ENCODE measurements around the gene LSM2. TPM values are rescaled to one million over a fixed set of nuclear protein-coding genes. Genes with fewer than 3 reads are reported as not detected.

The LSM2 gene
- total and polyA plus RNA-seq, 9 of the 15 experiments (the other 6 are each of a cell fraction or from before 2014, with no cell fraction given): 154 to 407 (median 223) TPM

GRCh38 chr6:31827286-31828079, 20.7 kb upstream of the LSM2 start, which contains the start of gene HSPA1B (continued):
- TF ChIP-seq FOXJ2 (tag; IDR thresholded peaks at IDR 0.05) (no peak), CREB3L1 (IDR thresholded peaks at IDR 0.05; ENCODE audit: borderline replicate concordance, low read depth) (no peak), ESRRA (IDR thresholded peaks at IDR 0.05; ENCODE audit: borderline replicate concordance, low read depth) (no peak), ZBTB9 (CRISPR knock-in tag; IDR thresholded peaks at IDR 0.05) (peak; percentile 96), RFX5 (IDR thresholded peaks at IDR 0.05; ENCODE audit: low read depth, low read length) (peak; percentile 67; the same call in 1 of the 2 replicates), VEZF1 (CRISPR knock-in tag; IDR thresholded peaks at IDR 0.05) (no peak), ZFX (CRISPR knock-in tag; IDR thresholded peaks at IDR 0.05) (no peak), NR2F6 (CRISPR knock-in tag; IDR thresholded peaks at IDR 0.05) (peak; percentile 92), THAP12 (CRISPR knock-in tag; IDR thresholded peaks at IDR 0.05) (peak; percentile 98), SP2 (IDR thresholded peaks at IDR 0.05; ENCODE audit: extremely low read depth, low read depth, low read length, poor library complexity, severe bottlenecking) (peak; percentile 50), ERF (CRISPR knock-in tag; IDR thresholded peaks at IDR 0.05) (peak; percentile 96), THRB (CRISPR knock-in tag; conservative IDR thresholded peaks at IDR 0.05) (peak; percentile 97), HLTF (IDR thresholded peaks at IDR 0.05) (peak; percentile 84; the same call in 1 of the 2 replicates), NR1H2 (CRISPR knock-in tag; IDR thresholded peaks at IDR 0.05) (0 out of 2 replicates have a peak, but pooled peaks have one; percentile 56), TAF7 (tag; IDR thresholded peaks at IDR 0.05) (peak; percentile 94), PREB (CRISPR knock-in tag; IDR thresholded peaks at IDR 0.05) (peak; percentile 63; the same call in 1 of the 2 replicates)
